AG09309 (cell line): ENCODE data around the gene GPR39.

Source experiments
- DNase-seq: peaks from one replicate; pipeline ENCODE4 v3.0.0-alpha.2; 2010; ENCODE audit warnings: low read depth
- H3K4me3 ChIP-seq: 2 replicates; pipeline ENCODE4 v1.5.1; 2011; ENCODE audit warnings: mild to moderate bottlenecking, low read depth, low read length, moderate library complexity; ENCODE audit not compliant: control insufficient read depth
- TF ChIP-seq, protein P1 (sequence below): IDR thresholded peaks from 2 replicates; pipeline ENCODE4 v1.5.1; 2011; ENCODE audit warnings: mild to moderate bottlenecking, low read depth, low read length, inconsistent platforms; ENCODE audit not compliant: insufficient read depth, control insufficient read depth; ENCODE audit errors: missing control alignments

The GPR39 gene

DNA sequence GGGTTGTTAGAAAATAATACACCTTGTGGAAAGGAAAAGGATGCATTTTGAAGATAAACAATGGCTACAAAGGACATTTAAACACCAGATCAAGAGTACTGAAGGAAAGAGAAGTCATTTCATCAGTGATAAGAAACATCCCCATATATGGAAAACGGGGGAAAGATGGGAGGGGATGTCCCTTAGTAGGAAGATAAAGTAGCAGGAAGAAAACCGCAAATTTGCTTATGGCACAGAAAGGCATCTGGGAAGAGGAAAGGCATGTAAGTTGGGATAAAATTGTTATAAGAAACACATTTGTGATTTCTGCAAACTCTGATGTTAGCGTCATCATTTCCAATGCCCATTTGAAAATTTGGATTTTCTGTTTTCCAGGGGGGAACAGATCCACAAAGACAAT, 263.9 kb downstream of the GPR39 start:
- no peak overlapping the region for H3K4me3 ChIP-seq
- DNase-seq, result no peak
- TF ChIP-seq, protein P1, sequence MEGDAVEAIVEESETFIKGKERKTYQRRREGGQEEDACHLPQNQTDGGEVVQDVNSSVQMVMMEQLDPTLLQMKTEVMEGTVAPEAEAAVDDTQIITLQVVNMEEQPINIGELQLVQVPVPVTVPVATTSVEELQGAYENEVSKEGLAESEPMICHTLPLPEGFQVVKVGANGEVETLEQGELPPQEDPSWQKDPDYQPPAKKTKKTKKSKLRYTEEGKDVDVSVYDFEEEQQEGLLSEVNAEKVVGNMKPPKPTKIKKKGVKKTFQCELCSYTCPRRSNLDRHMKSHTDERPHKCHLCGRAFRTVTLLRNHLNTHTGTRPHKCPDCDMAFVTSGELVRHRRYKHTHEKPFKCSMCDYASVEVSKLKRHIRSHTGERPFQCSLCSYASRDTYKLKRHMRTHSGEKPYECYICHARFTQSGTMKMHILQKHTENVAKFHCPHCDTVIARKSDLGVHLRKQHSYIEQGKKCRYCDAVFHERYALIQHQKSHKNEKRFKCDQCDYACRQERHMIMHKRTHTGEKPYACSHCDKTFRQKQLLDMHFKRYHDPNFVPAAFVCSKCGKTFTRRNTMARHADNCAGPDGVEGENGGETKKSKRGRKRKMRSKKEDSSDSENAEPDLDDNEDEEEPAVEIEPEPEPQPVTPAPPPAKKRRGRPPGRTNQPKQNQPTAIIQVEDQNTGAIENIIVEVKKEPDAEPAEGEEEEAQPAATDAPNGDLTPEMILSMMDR, result no peak

DNA sequence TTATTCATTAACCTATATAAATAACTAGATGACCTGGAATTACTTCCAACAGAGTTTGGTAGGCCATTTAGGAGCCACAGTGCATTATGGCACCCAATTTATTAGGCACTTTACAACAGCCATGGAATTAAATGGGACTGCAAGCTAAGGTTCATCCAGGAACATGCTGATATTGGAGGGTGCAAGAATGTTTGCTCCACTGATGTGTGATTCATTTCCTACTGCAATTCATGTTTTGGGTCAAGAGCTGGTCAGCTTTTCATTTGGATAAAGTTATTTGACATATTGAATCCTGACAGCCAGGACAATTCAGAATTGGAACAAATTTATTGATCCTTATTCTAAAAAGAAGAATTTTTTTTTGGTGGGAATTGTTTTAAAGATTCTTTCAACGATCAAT, 265.2 kb downstream of the GPR39 start:
- H3K4me3 ChIP-seq, result no peak overlapping the region
- TF ChIP-seq, protein P1, result no peak
- no peak for DNase-seq

DNA sequence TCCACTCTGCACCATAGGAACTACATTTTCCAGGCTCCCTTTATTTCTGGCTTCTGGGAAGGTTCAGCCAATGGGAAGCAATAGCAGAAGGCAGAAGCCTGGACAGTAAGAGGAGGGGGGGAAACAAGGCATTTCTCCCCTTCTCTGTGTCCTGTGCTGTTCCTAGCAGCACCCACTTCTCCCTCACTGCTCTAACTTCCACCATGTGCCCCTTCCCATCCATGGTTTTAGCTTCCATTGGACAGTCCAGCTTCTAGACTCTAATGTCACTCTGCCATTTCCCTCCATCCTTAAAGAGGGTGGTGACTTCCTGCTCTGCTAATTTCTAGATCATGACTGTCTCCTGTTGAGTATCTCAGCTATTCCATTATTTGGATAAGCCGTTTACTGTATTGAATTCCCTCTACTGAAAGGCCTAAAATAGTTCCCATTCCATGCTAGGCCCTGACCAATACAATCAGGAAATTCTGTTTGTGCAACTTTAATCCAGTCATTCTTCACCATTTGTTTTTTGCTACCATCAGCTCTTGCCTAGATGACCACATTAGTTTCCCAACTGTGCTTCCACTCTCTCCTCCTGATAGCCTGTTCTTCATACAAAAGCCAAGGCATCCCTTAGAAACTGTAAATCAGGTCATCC, 274.2 kb downstream of the GPR39 start:
- no peak for DNase-seq
- no peak overlapping the region for H3K4me3 ChIP-seq
- TF ChIP-seq, protein P1, result no peak

DNA sequence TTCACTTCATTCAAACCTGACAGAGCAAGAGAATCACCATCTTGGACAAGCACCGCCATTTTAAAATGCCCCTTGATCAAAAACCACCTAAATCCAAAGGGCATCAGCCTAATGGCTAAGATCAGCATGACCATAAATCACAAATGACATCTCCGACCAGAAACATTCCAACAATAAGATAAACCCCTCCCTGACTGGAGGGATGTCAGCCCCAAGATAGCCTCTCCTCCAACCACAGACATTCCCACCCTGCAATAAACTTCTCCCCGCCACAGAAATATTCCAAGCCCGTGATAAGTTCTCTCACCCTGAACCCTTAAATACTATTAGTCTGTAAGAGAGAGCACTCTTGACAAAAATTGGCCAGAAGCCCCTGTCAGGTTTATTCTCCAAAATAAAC, 275.0 kb downstream of the GPR39 start:
- TF ChIP-seq, protein P1, result no peak
- no peak overlapping the region for H3K4me3 ChIP-seq
- no peak for DNase-seq

DNA sequence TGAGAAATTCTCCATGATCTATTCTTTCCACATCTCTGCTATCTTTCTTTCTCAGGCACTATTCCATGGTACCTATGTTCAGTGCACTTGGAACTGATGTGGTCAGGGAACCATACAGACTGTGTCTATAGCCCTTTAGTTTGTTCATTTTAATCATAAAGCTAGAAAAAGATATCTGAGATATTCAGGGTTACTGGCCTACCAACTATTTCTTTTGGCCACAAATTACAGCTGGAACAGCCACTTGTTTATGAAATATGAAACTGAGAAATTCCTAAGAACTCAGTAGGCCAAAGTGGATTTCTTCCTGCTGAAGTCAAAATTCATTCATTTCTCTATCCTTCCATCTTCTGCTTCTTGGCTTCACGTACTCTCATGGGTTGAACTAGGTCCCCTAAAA, 276.2 kb downstream of the GPR39 start:
- no peak overlapping the region for H3K4me3 ChIP-seq
- TF ChIP-seq, protein P1, result no peak
- DNase-seq, result no peak
